GM23248 (cell line): ENCODE results near the gene SFT2D3. TPM values are rescaled to one million over a fixed set of nuclear protein-coding genes. Genes with fewer than 3 reads are reported as not detected.

Experiments
- DNase-seq: peaks from one replicate; pipeline ENCODE4 v3.0.0-alpha.2; 2015
- H2AFZ ChIP-seq: fragments of 200-600 bp; sonication (generic); 2 replicates; pipeline ENCODE4 v1.6.1; 2016; ENCODE audit warnings: antibody characterized with exemption
- H3F3A ChIP-seq: fragments of 200-600 bp; sonication (generic); 2 replicates; pipeline ENCODE4 v1.6.1; 2016; ENCODE audit warnings: mild to moderate bottlenecking, antibody characterized with exemption, mixed run types; ENCODE audit not compliant: insufficient read depth
- H3K27ac ChIP-seq: fragments of 200-600 bp; sonication (generic); 2 replicates; pipeline ENCODE4 v1.5.1; 2016; ENCODE audit warnings: mild to moderate bottlenecking
- H3K27me3 ChIP-seq: fragments of 200-600 bp; sonication (generic); replicated peaks from 2 replicates; pipeline ENCODE4 v1.6.1; 2016; ENCODE audit warnings: mild to moderate bottlenecking; ENCODE audit not compliant: insufficient read depth
- H3K36me3 ChIP-seq: fragments of 200-600 bp; sonication (generic); 2 replicates; pipeline ENCODE4 v1.6.1; 2016; ENCODE audit warnings: low read depth, mild to moderate bottlenecking
- H3K4me1 ChIP-seq: fragments of 200-600 bp; sonication (generic); 2 replicates; pipeline ENCODE4 v1.6.1; 2016; ENCODE audit warnings: mild to moderate bottlenecking; ENCODE audit not compliant: insufficient read depth
- H3K4me2 ChIP-seq: fragments of 200-600 bp; sonication (generic); one replicate; pipeline ENCODE4 v1.6.1; 2016; ENCODE audit warnings: mild to moderate bottlenecking; ENCODE audit not compliant: unreplicated experiment
- H3K4me3 ChIP-seq: fragments of 200-600 bp; sonication (generic); 2 replicates; pipeline ENCODE4 v1.5.1; 2016; ENCODE audit warnings: mild to moderate bottlenecking
- H3K79me2 ChIP-seq: fragments of 200-600 bp; sonication (generic); 2 replicates; pipeline ENCODE4 v1.6.1; 2016; ENCODE audit warnings: mild to moderate bottlenecking; ENCODE audit not compliant: insufficient read depth
- H3K9ac ChIP-seq: fragments of 200-600 bp; sonication (generic); 2 replicates; pipeline ENCODE4 v1.6.1; 2016; ENCODE audit warnings: mild to moderate bottlenecking
- H3K9me2 ChIP-seq: fragments of 200-600 bp; sonication (generic); 2 replicates; pipeline ENCODE4 v1.6.1; 2016; ENCODE audit warnings: mixed run types, mild to moderate bottlenecking, moderate library complexity; ENCODE audit not compliant: insufficient read depth
- H3K9me3 ChIP-seq: fragments of 200-600 bp; sonication (generic); one replicate; pipeline ENCODE4 v1.6.1; 2017; ENCODE audit warnings: low read depth
- H4K20me1 ChIP-seq: fragments of 200-600 bp; sonication (generic); 2 replicates; pipeline ENCODE4 v1.6.0; 2016; ENCODE audit not compliant: insufficient read depth
- EZH2 ChIP-seq: fragments of 200-600 bp; sonication (generic); IDR thresholded peaks from 2 replicates; pipeline ENCODE4 v1.6.1; 2018; ENCODE audit warnings: antibody characterized with exemption, mild to moderate bottlenecking; ENCODE audit not compliant: insufficient read depth, poor library complexity, severe bottlenecking
- EZH2phosphoT487 ChIP-seq: fragments of 200-600 bp; sonication (generic); IDR thresholded peaks from 2 replicates; pipeline ENCODE4 v1.6.1; 2018; ENCODE audit warnings: antibody characterized with exemption, moderate library complexity, mild to moderate bottlenecking, low read depth; ENCODE audit not compliant: insufficient read depth
- WGBS, 2 experiments: methylation state at CpG; one replicate each; pipeline ENCODE4 v1.1.6; 2015 to 2017; ENCODE audit warnings: low lambda C conversion rate in 2 of 2, low coverage in 1 of 2; ENCODE audit errors: missing lambda C conversion rate in 2 of 2; 5-methylcytosine and 5-hydroxymethylcytosine counted together
- in situ Hi-C: fragments of 300-500 bp; cut with MboI; formaldehyde crosslinking; loops from 2 replicates; pipeline ENCODE4 v1.15.0; 2020
- polyA plus RNA-seq: library from polyadenylated mRNA; unstranded; fragments of >200 nt; fragmentation: Nextera tagmentation; extraction: Ambion mirVana; gene quantifications from 2 replicates; pipeline ENCODE4 v1.2.1, GENCODE V29; 2016
- total RNA-seq: library from RNA; depleted of rRNA; stranded (reverse); fragments of >200 nt; shearing (Covaris generic); gene quantifications from 2 replicates; pipeline ENCODE4 v1.2.3, GENCODE V29; 2014

SFT2D3 gene
- total and polyA plus RNA-seq, 2 experiments from 2014 or later = 9.4 TPM; not detected in 1

GRCh38 chr2:127698553-127699355, 2.5 kb upstream of the SFT2D3 start:
- Histone ChIP-seq H3F3A (peaks cover 8% of the 10 kb centered on the region; the same call in 1 of the 2 replicates), H3K27me3 (no peaks in the 10 kb centered on the region), H4K20me1 (no peaks in the 10 kb centered on the region), H3K9ac (no peak overlapping the region), H3K9me3 (no peaks in the 10 kb centered on the region), H3K9me2 (no peaks in the 10 kb centered on the region), H2AFZ (no peak overlapping the region), H3K27ac (no peak overlapping the region), H3K4me3 (no peak overlapping the region), H3K4me1 (peaks cover 18% of the 10 kb centered on the region), H3K4me2 (no peak overlapping the region), H3K36me3 (no peaks in the 10 kb centered on the region), H3K79me2 (peaks cover 15% of the 10 kb centered on the region)
- DNase-seq = no peak
- TF ChIP-seq EZH2phosphoT487 (no peak), EZH2 (no peak)
- 96% methylated on average over 26 to 27 of the region's 27 CpGs for WGBS, 2 experiments
- in situ Hi-C loops = no loop called here

- peak overlapping the region; percentile 71 for H3K4me3 ChIP-seq
- peak; percentile 21 for DNase-seq
- H3K36me3 ChIP-seq = no peaks in the 10 kb centered on the region
- H3K9me2 ChIP-seq = no peaks in the 10 kb centered on the region
- no peaks in the 10 kb centered on the region for H4K20me1 ChIP-seq
- H3K79me2 ChIP-seq = peaks cover 26% of the 10 kb centered on the region
- H3K27ac ChIP-seq = peak overlapping the region; percentile 91
- peak overlapping the region; percentile 90 for H3K4me2 ChIP-seq
- peaks cover 33% of the 10 kb centered on the region for H3K4me1 ChIP-seq
- H3K9ac ChIP-seq = peak overlapping the region; percentile 85
- WGBS, 2 experiments = 53 to 56% methylated on average over 17 of the region's 17 CpGs
- peak overlapping the region; percentile 86 for H2AFZ ChIP-seq
- TF ChIP-seq EZH2 (no peak), EZH2phosphoT487 (no peak)
- in situ Hi-C loops = no loop called here
- H3K27me3 ChIP-seq = no peaks in the 10 kb centered on the region
- no peaks in the 10 kb centered on the region for H3K9me3 ChIP-seq
- H3F3A ChIP-seq = peaks cover 25% of the 10 kb centered on the region
Measured at GRCh38 chr2:127700527-127701192, 637 bp upstream of the SFT2D3 start.

GRCh38 chr2:127701651-127702394, 526 bp downstream of the SFT2D3 start:
- Histone ChIP-seq H3K4me2 (peak overlapping the region; percentile 90), H3K79me2 (peaks cover 26% of the 10 kb centered on the region), H3K9me3 (no peaks in the 10 kb centered on the region), H3K9me2 (no peaks in the 10 kb centered on the region), H3K27me3 (no peaks in the 10 kb centered on the region), H2AFZ (peak overlapping the region; percentile 86), H3K9ac (peak overlapping the region; percentile 85), H4K20me1 (no peaks in the 10 kb centered on the region), H3K4me3 (peak overlapping the region; percentile 71), H3K27ac (peak overlapping the region; percentile 91), H3K36me3 (no peaks in the 10 kb centered on the region), H3K4me1 (peaks cover 36% of the 10 kb centered on the region), H3F3A (peaks cover 33% of the 10 kb centered on the region)
- TF ChIP-seq EZH2phosphoT487 (no peak), EZH2 (no peak)
- peak; percentile 92 for DNase-seq
- in situ Hi-C loops = no loop called here
- WGBS, 2 experiments = 1 to 2% methylated on average over 62 to 81 of the region's 108 CpGs

GRCh38 chr2:127702395-127703009, 1.2 kb downstream of the SFT2D3 start:
- 55 to 57% methylated on average over 19 of the region's 19 CpGs for WGBS, 2 experiments
- DNase-seq = no peak
- TF ChIP-seq EZH2 (no peak), EZH2phosphoT487 (no peak)
- Histone ChIP-seq H3K4me3 (peak overlapping the region; percentile 71), H3K9me3 (no peaks in the 10 kb centered on the region), H3K4me2 (peak overlapping the region; percentile 90), H4K20me1 (no peaks in the 10 kb centered on the region), H3K79me2 (peaks cover 26% of the 10 kb centered on the region), H3K9me2 (no peaks in the 10 kb centered on the region), H2AFZ (peak overlapping the region; percentile 62), H3K4me1 (peaks cover 36% of the 10 kb centered on the region), H3F3A (peaks cover 33% of the 10 kb centered on the region), H3K27ac (peak overlapping the region; percentile 91), H3K36me3 (no peaks in the 10 kb centered on the region), H3K9ac (peak overlapping the region; percentile 85), H3K27me3 (no peaks in the 10 kb centered on the region)
- in situ Hi-C loops = no loop called here
